Hepatocyte (in vitro differentiated cells): Measurements from ENCODE around the gene MBLAC1.

Experiments
- EZH2 ChIP-seq: fragments of 200-600 bp; sonication (generic); IDR thresholded peaks from 2 replicates; pipeline ENCODE4 v1.6.1; 2016; ENCODE audit warnings: antibody characterized with exemption, mild to moderate bottlenecking, borderline replicate concordance
- EZH2phosphoT487 ChIP-seq: fragments of 200-600 bp; sonication (generic); IDR thresholded peaks from one replicate; pipeline ENCODE4 v1.6.1; 2018; ENCODE audit warnings: antibody characterized with exemption, mild to moderate bottlenecking, low read depth, moderate library complexity; ENCODE audit not compliant: unreplicated experiment, severe bottlenecking
- TF ChIP-seq, protein P1 (sequence below): fragments of 200-600 bp; sonication (generic); IDR thresholded peaks from 2 replicates; pipeline ENCODE4 v1.5.1; 2016; ENCODE audit warnings: antibody characterized with exemption, mild to moderate bottlenecking; ENCODE audit not compliant: poor library complexity

DNA sequence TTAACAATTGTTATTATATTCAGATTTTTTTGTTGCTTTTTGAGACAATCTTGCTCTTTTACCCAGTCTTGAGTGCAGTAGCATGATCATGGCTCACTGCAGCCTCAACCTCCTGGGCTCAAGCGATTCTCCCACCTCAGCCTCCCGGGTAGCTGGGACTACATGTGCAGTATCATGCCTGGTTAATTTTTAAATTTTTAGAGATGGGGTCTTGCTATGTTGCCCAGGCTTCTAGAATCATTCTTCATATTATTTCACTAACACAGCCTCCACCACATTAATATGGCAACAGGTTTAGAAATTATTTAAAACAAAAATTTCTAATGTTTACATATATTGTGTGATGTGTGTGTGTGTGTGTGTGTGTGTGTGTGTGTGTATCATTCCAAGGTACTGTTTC is 20.5 kb downstream of the MBLAC1 start:
- TF ChIP-seq, protein P1, sequence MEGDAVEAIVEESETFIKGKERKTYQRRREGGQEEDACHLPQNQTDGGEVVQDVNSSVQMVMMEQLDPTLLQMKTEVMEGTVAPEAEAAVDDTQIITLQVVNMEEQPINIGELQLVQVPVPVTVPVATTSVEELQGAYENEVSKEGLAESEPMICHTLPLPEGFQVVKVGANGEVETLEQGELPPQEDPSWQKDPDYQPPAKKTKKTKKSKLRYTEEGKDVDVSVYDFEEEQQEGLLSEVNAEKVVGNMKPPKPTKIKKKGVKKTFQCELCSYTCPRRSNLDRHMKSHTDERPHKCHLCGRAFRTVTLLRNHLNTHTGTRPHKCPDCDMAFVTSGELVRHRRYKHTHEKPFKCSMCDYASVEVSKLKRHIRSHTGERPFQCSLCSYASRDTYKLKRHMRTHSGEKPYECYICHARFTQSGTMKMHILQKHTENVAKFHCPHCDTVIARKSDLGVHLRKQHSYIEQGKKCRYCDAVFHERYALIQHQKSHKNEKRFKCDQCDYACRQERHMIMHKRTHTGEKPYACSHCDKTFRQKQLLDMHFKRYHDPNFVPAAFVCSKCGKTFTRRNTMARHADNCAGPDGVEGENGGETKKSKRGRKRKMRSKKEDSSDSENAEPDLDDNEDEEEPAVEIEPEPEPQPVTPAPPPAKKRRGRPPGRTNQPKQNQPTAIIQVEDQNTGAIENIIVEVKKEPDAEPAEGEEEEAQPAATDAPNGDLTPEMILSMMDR = no peak
- TF ChIP-seq EZH2phosphoT487 (no peak), EZH2 (no peak)
